Esophagus muscularis mucosa (tissue), 4 donors: ENCODE results near the gene USP46. TPM values are rescaled to one million over a fixed set of nuclear protein-coding genes. Genes with fewer than 3 reads are reported as not detected.

ENCODE experiments used
- DNase-seq: peaks from one replicate; pipeline ENCODE4 v3.0.0-alpha.2; 2017; ENCODE audit errors: extremely low spot score
- H3K27ac ChIP-seq, 4 donors: fragments of 200-600 bp; sonication (generic); replicated peaks in 1 of 4; 1 replicate in 3 of 4; 2 replicates in 1 of 4; pipeline ENCODE4 v1.5.1; 2016 to 2019; ENCODE audit warnings: mild to moderate bottlenecking in 1 of 4
- H3K27me3 ChIP-seq, 4 donors: fragments of 200-600 bp; sonication (generic); one replicate each; pipeline versions ENCODE4 v1.5.1 to v1.6.0; 2016 to 2019
- H3K36me3 ChIP-seq, 4 donors: fragments of 200-600 bp; sonication (generic); one replicate each; pipeline ENCODE4 v1.5.1; 2016 to 2019
- H3K4me1 ChIP-seq, 4 donors: fragments of 200-600 bp; sonication (generic); one replicate each; pipeline ENCODE4 v1.5.1; 2016 to 2019
- H3K4me3 ChIP-seq, 4 donors: fragments of 200-600 bp; sonication (generic); 1 replicate in 2 of 4; 2 replicates in 2 of 4; pipeline ENCODE4 v1.5.1; 2016 to 2019; ENCODE audit warnings: mild to moderate bottlenecking in 4 of 4, moderate library complexity in 1 of 4
- H3K9me3 ChIP-seq, 4 donors: fragments of 200-600 bp; sonication (generic); 1 replicate in 3 of 4; 2 replicates in 1 of 4; pipeline ENCODE4 v1.5.1; 2016 to 2019
- EP300 ChIP-seq: sonication (generic); formaldehyde crosslinking; IDR thresholded peaks from one replicate; pipeline ENCODE4 v1.6.1; 2017; ENCODE audit warnings: antibody characterized with exemption
- POLR2A ChIP-seq: fragments of 450-650 bp; IDR thresholded peaks from one replicate; pipeline ENCODE4 v1.6.1; 2017; ENCODE audit warnings: antibody characterized with exemption, moderate library complexity, mild to moderate bottlenecking, low read depth
- POLR2AphosphoS5 ChIP-seq, 2 donors: sonication (generic); formaldehyde crosslinking; IDR thresholded peaks; one replicate each; pipeline ENCODE4 v1.6.1; 2017; ENCODE audit warnings: antibody characterized with exemption in 2 of 2
- WGBS: methylation state at CpG from one replicate; pipeline ENCODE4 v1.1.5; 2018; 5-methylcytosine and 5-hydroxymethylcytosine counted together
- intact Hi-C: fragments of 100-400 bp; cut with DNase I; formaldehyde crosslinking; loops from one replicate; pipeline ENCODE4 v1.15.1; 2023
- total RNA-seq, 4 donors: library from RNA; depleted of rRNA; stranded (reverse); fragments of >200 nt; gene quantifications; one replicate each; pipeline versions ENCODE4 v1.1.0 to v1.2.1, GENCODE V29; 2016
- TF ChIP-seq, protein P1 (sequence below), 3 experiments: fragments of 200-600 bp in 2 of 3; fragments of 450-650 bp in 1 of 3; sonication (generic) in 2 of 3; IDR thresholded peaks; one replicate each; pipeline ENCODE4 v1.5.1; 2017 to 2019; ENCODE audit warnings: antibody characterized with exemption in 3 of 3, mild to moderate bottlenecking in 2 of 3, moderate library complexity in 1 of 3

USP46 gene
- total RNA-seq, 4 donors from 2014 or later, result 6.6 to 9.3 (median 7.8) TPM

DNA sequence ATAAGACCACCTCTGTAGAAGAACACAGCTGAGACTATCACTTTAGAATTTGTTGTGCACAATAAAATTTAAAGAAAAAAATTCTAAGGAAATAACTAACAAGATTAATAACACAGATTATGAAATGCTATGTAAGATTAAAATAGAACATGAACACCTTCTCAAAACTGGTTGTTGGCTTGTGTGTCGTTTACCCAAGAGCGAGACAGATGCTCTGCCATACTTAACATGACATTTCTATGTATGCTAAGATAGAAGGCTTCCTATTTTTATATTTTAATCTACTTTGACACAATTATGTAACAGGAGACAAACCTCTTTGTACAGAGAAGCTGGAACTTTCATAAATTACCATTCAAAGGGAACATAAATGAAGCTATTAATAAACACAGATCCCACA is 30.1 kb downstream of the USP46 start:
- no peaks in the 10 kb centered on the region for H3K9me3 ChIP-seq
- intact Hi-C loops, result no loop called here
- 89% methylated on average over 2 of the region's 2 CpGs for WGBS
- peaks cover 0 to 8% (median 0%) of the 10 kb centered on the region in 4 donors for H3K4me1 ChIP-seq
- no peak for DNase-seq
- H3K27ac ChIP-seq, result no peak overlapping the region
- H3K27me3 ChIP-seq, result no peaks in the 10 kb centered on the region
- H3K4me3 ChIP-seq, result no peak overlapping the region
- H3K36me3 ChIP-seq, result peaks cover 0 to 38% (median 8%) of the 10 kb centered on the region in 4 donors
- TF ChIP-seq POLR2AphosphoS5 (IDR thresholded peaks at IDR 0.05) (no peak), EP300 (no peak), POLR2A (no peak)
- TF ChIP-seq, protein P1, sequence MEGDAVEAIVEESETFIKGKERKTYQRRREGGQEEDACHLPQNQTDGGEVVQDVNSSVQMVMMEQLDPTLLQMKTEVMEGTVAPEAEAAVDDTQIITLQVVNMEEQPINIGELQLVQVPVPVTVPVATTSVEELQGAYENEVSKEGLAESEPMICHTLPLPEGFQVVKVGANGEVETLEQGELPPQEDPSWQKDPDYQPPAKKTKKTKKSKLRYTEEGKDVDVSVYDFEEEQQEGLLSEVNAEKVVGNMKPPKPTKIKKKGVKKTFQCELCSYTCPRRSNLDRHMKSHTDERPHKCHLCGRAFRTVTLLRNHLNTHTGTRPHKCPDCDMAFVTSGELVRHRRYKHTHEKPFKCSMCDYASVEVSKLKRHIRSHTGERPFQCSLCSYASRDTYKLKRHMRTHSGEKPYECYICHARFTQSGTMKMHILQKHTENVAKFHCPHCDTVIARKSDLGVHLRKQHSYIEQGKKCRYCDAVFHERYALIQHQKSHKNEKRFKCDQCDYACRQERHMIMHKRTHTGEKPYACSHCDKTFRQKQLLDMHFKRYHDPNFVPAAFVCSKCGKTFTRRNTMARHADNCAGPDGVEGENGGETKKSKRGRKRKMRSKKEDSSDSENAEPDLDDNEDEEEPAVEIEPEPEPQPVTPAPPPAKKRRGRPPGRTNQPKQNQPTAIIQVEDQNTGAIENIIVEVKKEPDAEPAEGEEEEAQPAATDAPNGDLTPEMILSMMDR (IDR thresholded peaks at IDR 0.05), result no peak

DNA sequence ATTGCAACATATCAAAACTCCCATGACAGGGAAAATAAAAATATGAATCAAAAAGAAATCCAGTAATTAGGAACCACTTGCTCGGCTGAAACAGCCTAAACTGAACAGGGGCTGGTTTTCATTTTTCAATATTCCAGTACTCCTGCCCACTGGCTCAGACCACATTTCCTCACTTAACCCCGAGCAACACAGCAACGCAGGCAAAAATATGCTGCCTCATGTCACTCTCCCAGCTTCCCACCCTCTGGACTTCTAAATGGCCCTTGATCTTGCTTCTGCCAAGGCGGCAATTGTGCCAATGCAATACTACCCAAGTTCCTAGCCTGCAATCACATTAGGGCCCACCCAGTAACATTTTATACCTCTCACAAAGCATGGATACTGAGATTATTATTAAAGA is 30.6 kb downstream of the USP46 start:
- WGBS, result 82% methylated on average over 4 of the region's 4 CpGs
- H3K4me3 ChIP-seq, result no peak overlapping the region
- no peak for DNase-seq
- peaks cover 0 to 38% (median 8%) of the 10 kb centered on the region in 4 donors for H3K36me3 ChIP-seq
- intact Hi-C loops, result no loop called here
- peaks cover 0 to 8% (median 0%) of the 10 kb centered on the region in 4 donors for H3K4me1 ChIP-seq
- H3K27me3 ChIP-seq, result no peaks in the 10 kb centered on the region
- no peak overlapping the region for H3K27ac ChIP-seq
- no peak for TF ChIP-seq POLR2A
- H3K9me3 ChIP-seq, result no peaks in the 10 kb centered on the region

DNA sequence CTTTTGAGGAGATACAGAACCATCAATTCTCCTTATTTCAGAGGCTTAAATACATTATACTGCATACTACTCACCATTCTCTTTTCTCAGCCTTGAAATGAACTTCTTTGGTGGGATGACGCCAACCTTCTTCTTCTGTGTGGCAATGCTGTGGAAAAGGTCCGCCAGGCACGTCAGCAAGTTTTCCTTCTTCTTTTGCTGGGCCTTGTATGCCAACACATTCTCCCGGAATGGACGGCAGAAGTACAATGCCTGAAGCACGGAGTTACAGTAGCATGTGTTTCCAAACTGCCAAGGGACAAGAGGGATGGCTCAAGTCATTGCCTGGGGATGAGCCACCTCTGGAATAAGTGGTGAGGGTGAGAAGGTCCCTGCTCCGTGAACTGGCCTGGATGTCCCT is 31.2 kb downstream of the USP46 start:
- 98% methylated on average over 7 of the region's 7 CpGs for WGBS
- Histone ChIP-seq H3K27ac (no peak overlapping the region), H3K4me3 (no peak overlapping the region), H3K9me3 (no peaks in the 10 kb centered on the region), H3K36me3 (peaks cover 0 to 38% (median 8%) of the 10 kb centered on the region in 4 donors), H3K27me3 (no peaks in the 10 kb centered on the region), H3K4me1 (peaks cover 0 to 8% (median 0%) of the 10 kb centered on the region in 4 donors)
- DNase-seq, result no peak
- intact Hi-C loops, result no loop called here
- no peak for TF ChIP-seq EP300
- TF ChIP-seq, protein P1 (IDR thresholded peaks at IDR 0.05), result no peak
- TF ChIP-seq POLR2A, result no peak
- TF ChIP-seq POLR2AphosphoS5 (IDR thresholded peaks at IDR 0.05), result no peak

DNA sequence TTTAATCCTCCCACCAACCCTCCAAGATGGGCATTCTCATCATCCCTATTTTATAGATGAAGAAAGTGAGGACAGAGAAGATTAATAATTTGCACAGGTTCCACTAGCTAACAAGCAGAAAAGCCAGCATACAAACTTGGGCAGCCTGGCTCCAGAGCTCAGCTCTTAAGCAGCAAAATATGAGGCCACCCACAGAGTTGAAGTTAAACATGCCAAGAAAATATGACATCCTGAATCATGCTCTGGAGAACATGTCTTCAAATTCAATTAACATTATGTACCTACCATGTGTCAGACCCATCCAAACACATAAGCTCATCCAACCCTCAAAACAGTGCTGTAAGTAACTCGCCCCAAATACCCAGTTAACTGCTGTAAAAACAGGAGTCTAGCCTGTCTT is 33.9 kb downstream of the USP46 start:
- TF ChIP-seq, protein P1 (IDR thresholded peaks at IDR 0.05), result no peak
- TF ChIP-seq POLR2A (no peak), EP300 (no peak), POLR2AphosphoS5 (IDR thresholded peaks at IDR 0.05) (no peak)
- Histone ChIP-seq H3K4me1 (peaks cover 0 to 8% (median under 1%) of the 10 kb centered on the region in 4 donors), H3K27ac (no peak overlapping the region), H3K4me3 (no peak overlapping the region), H3K27me3 (no peaks in the 10 kb centered on the region), H3K36me3 (peaks cover 0 to 37% (median 8%) of the 10 kb centered on the region in 4 donors), H3K9me3 (no peaks in the 10 kb centered on the region)
- DNase-seq, result no peak
- WGBS, result 95% methylated on average over 1 of the region's 1 CpG
- intact Hi-C loops, result no loop called here

DNA sequence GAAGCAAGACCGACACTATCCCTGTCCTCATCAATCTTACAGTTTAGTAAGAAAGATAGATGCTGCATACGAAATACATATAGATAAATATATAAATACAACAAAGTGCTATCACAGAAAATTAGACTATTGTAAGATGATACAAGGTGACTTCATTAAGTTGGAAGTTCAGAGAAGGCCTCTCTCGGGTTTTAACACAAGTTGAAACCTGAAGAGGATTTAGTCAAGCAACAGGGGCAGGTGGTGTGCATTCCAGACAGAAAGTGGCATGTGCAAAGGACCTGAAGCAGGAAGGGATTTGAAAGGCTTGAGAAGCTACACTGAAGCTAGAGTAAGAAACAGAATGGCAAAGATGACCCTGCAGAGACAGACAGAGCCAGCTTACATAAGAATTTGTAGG is 36.5 kb downstream of the USP46 start:
- H3K27me3 ChIP-seq, result no peaks in the 10 kb centered on the region

DNA sequence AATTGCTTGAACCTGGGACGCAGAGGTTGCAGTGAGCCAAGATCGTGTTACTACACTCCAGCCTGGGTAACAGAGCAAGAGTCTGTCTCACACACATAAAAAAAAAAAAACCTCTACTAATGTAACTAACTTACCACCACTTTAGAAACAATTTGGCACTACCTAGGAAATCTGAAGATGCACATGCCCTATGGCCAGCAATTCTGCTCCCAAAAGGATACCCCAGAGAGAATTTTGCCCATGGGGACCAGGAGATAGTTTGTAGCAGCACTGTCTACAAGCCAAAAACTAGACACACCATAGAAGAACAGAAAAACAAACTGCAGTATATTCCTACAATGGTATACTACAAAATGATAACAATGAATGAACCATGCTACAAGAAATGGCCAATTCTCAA is 37.5 kb downstream of the USP46 start:
- intact Hi-C loops, result no loop called here
- DNase-seq, result no peak
- H3K4me1 ChIP-seq, result peaks cover 0 to 22% (median 14%) of the 10 kb centered on the region in 4 donors
- H3K4me3 ChIP-seq, result no peak overlapping the region
- H3K27me3 ChIP-seq, result no peaks in the 10 kb centered on the region
- no peaks in the 10 kb centered on the region for H3K9me3 ChIP-seq
- H3K27ac ChIP-seq, result no peak overlapping the region
- 100% methylated on average over 2 of the region's 2 CpGs for WGBS
- peaks cover 0 to 21% (median 8%) of the 10 kb centered on the region in 4 donors for H3K36me3 ChIP-seq
- no peak for TF ChIP-seq EP300
- TF ChIP-seq, protein P1 (IDR thresholded peaks at IDR 0.05), result no peak
- TF ChIP-seq POLR2A, result no peak
- TF ChIP-seq POLR2AphosphoS5 (IDR thresholded peaks at IDR 0.05), result no peak

More for the DNA sequence above, 36.5 kb downstream of the USP46 start:
- Histone ChIP-seq H3K36me3 (peaks cover 0 to 24% (median 8%) of the 10 kb centered on the region in 4 donors), H3K27ac (no peak overlapping the region), H3K4me3 (no peak overlapping the region), H3K9me3 (no peaks in the 10 kb centered on the region), H3K4me1 (peaks cover 0 to 22% (median 14%) of the 10 kb centered on the region in 4 donors)
- DNase-seq, result no peak
- 91% methylated on average over 3 of the region's 3 CpGs for WGBS
- no peak for TF ChIP-seq POLR2AphosphoS5 (IDR thresholded peaks at IDR 0.05)
- intact Hi-C loops, result no loop called here
